Measurements from ENCODE around the gene ETV3. TPM values are rescaled to one million over a fixed set of nuclear protein-coding genes. Genes with fewer than 3 reads are reported as not detected.

ETV3 gene
- total and polyA plus RNA-seq, 2 of the 13 experiments (the other 11 are each of a cell fraction or from before 2014, with no cell fraction given): 4.2 to 5.8 TPM

DNA sequence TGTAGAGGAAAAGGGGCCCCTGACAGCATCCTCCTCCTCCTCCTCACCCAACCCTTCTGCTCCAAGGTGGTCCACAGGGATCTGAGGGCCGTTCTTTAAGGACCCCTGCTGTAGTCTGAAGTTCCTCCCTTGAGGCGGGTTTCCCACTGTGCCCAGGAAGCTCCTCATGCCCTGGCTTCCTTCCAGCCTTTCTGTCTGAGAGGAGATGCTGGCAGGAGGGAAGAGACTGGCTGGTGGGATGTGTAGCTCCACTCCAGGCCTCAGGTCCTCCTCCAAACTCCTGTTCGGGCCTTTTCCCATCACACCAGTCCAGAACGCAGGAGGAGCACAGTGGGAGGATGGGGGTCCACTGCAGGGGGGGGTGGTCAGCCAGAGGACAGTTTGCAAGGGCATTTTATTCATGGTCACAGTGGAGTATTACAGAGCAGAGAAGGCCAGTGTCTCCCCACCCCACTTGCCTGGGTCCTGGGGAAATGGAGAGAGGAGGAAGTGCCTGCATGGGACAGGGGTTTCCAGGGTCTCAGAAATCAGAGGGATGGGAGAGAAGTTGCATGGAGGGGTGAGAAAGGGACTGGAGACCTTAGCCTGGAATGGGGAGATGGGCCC is 46.4 kb downstream of the ETV3 start (continued):
- TF ChIP-seq ZNF543 (CRISPR knock-in tag; IDR thresholded peaks at IDR 0.05): no peak
- TF ChIP-seq ZNF30 (CRISPR knock-in tag; IDR thresholded peaks at IDR 0.05): no peak
- TF ChIP-seq, protein P1, sequence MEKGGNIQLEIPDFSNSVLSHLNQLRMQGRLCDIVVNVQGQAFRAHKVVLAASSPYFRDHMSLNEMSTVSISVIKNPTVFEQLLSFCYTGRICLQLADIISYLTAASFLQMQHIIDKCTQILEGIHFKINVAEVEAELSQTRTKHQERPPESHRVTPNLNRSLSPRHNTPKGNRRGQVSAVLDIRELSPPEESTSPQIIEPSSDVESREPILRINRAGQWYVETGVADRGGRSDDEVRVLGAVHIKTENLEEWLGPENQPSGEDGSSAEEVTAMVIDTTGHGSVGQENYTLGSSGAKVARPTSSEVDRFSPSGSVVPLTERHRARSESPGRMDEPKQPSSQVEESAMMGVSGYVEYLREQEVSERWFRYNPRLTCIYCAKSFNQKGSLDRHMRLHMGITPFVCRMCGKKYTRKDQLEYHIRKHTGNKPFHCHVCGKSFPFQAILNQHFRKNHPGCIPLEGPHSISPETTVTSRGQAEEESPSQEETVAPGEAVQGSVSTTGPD (CRISPR knock-in tag; IDR thresholded peaks at IDR 0.05): no peak
- TF ChIP-seq, protein P2, sequence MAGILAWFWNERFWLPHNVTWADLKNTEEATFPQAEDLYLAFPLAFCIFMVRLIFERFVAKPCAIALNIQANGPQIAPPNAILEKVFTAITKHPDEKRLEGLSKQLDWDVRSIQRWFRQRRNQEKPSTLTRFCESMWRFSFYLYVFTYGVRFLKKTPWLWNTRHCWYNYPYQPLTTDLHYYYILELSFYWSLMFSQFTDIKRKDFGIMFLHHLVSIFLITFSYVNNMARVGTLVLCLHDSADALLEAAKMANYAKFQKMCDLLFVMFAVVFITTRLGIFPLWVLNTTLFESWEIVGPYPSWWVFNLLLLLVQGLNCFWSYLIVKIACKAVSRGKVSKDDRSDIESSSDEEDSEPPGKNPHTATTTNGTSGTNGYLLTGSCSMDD (CRISPR knock-in tag; IDR thresholded peaks at IDR 0.05): no peak
- TF ChIP-seq ZBTB1 (CRISPR knock-in tag; IDR thresholded peaks at IDR 0.05; ENCODE audit: borderline replicate concordance): no peak

DNA sequence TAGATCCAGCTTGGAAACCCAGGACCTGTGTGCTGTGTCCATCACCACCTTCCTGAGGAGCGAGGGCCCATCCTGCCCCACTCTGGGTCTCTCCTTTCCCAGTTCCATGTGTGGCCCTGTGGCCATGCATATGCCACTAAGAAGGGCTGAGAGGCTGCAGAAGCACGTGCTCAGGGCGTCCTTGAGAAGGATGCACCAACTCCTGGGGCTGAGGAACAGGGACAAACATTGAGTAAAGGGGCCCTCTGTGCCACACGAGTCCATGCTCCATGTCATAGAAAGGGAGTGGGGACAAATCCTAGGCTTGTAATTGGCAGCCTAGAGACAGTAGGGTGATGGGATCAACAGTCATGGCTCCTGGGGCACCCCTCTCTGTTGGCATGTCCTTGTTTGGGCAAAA is 47.0 kb downstream of the ETV3 start:
- intact Hi-C loops (cut with micrococcal nuclease; ENCODE audit: unreplicated experiment): loop anchor here (5.0 to 10.0 kb wide), 2 partner anchors 46 to 886 kb away; partner anchors contain the start of gene ETV3
- no peak for FAIRE-seq
- ChIA-PET CTCF (ENCODE audit: low intra/inter-chr PET ratio, low total read pairs) (interaction anchor here (3.7 kb wide), 1 partner anchor 65 kb away, joined by 71 read pairs; no protein-coding TSS in a partner anchor), POLR2A (interaction anchor here (1.3 to 1.7 kb wide), 2 partner anchors 64 to 70 kb away, joined by 3 to 16 read pairs; no protein-coding TSS in a partner anchor)
- H3K4me3 ChIP-seq (replicated peaks in 1 of 3; ENCODE audit: insufficient read depth in 1 of 3, low read depth in 2 of 3, low read length in 3 of 3): no peak overlapping the region
- no peak overlapping the region for H3K9ac ChIP-seq (ENCODE audit: insufficient read depth, low read depth, low read length)
- ATAC-seq: no peak
- no peaks in the 10 kb centered on the region for H3K9me3 ChIP-seq (ENCODE audit: low read length)
- peaks cover 0 to 22% of the 10 kb centered on the region in 2 experiments; a peak in 3 of 5 replicates for H3K27me3 ChIP-seq (ENCODE audit: control insufficient read depth in 1 of 2, insufficient read depth in 2 of 2, low read length in 2 of 2)
- BruUV-seq (replicated peaks): no TSS peak
- TF ChIP-seq BHLHE40 (IDR thresholded peaks at IDR 0.05; ENCODE audit: low read length): no peak
- TF ChIP-seq AHR (CRISPR knock-in tag; IDR thresholded peaks at IDR 0.05): no peak
- no peak for TF ChIP-seq ZNF350 (CRISPR knock-in tag; IDR thresholded peaks at IDR 0.05; ENCODE audit: borderline replicate concordance, low read depth)
- H2AFZ ChIP-seq (ENCODE audit: low read length): no peak overlapping the region
- no peak overlapping the region for H3K27ac ChIP-seq (ENCODE audit: extremely low read length, insufficient read depth, low read length)
- no peaks in the 10 kb centered on the region for H3K79me2 ChIP-seq (ENCODE audit: insufficient read depth, low read length)
- WGBS (ENCODE audit: low lambda C conversion rate): 40% methylated on average over 1 of the region's 4 CpGs
- H3K4me2 ChIP-seq (ENCODE audit: low read depth, low read length): no peak overlapping the region
- H3K4me1 ChIP-seq (ENCODE audit: insufficient read depth, low read length): peaks cover 8% of the 10 kb centered on the region
- no peak for DNase-seq (ENCODE audit: low spot score)
- in situ Hi-C loops (cut with HindIII; ENCODE audit: extremely low pct_ligation_motif_present, low pct_unique_long_range_greater_than_20kb): loop anchor here (5.0 kb wide), 1 partner anchor 61 kb away; no protein-coding TSS in a partner anchor
- H3K36me3 ChIP-seq (replicated peaks in 1 of 2; ENCODE audit: control insufficient read depth in 1 of 2, insufficient read depth in 2 of 2, low read length in 2 of 2): no peaks in the 10 kb centered on the region
- no peaks in the 10 kb centered on the region for H4K20me1 ChIP-seq (ENCODE audit: insufficient read depth, low read length)
